K562 (cell line): ENCODE results near the gene ABCB7.

Experiments
- BMI1 ChIP-seq: fragments of 150-350 bp; IDR thresholded peaks from 2 replicates; pipeline ENCODE4 v1.6.1; 2014; ENCODE audit warnings: low read length
- CREB1 ChIP-seq, 2 experiments: sonication (generic) in 1 of 2; formaldehyde crosslinking in 1 of 2; IDR thresholded peaks; 2 replicates each; pipeline versions ENCODE4 v1.6.1 to v1.8.0; 2012 to 2022; ENCODE audit warnings: inconsistent platforms in 1 of 2, mild to moderate bottlenecking in 1 of 2, missing genetic modification reagents in 1 of 2, moderate library complexity in 1 of 2
- CREM ChIP-seq: IDR thresholded peaks from 2 replicates; pipeline ENCODE4 v1.6.1; 2014; ENCODE audit warnings: antibody characterized with exemption, low read depth
- EP300 ChIP-seq: IDR thresholded peaks from 2 replicates; pipeline ENCODE4 v1.6.1; 2012; ENCODE audit warnings: low read length, improper control_type of control experiment
- KAT8 ChIP-seq: fragments of 450-650 bp; IDR thresholded peaks from 2 replicates; pipeline ENCODE4 v1.6.1; 2016; ENCODE audit warnings: low read depth, mild to moderate bottlenecking
- MEIS2 ChIP-seq: fragments of 450-650 bp; IDR thresholded peaks from 2 replicates; pipeline ENCODE4 v1.6.1; 2014; ENCODE audit warnings: mild to moderate bottlenecking; ENCODE audit not compliant: partially characterized antibody
- SMC3 ChIP-seq: conservative IDR thresholded peaks from 2 replicates; pipeline ENCODE4 v1.6.1; 2011; ENCODE audit warnings: low read depth, low read length, improper control_type of control experiment; ENCODE audit not compliant: insufficient read depth
- ZNF121 ChIP-seq: sonication (generic); formaldehyde crosslinking; conservative IDR thresholded peaks from 2 replicates; pipeline ENCODE4 v1.8.0; 2022; ENCODE audit warnings: missing genetic modification reagents
- ZNF717 ChIP-seq: fragments of 250-450 bp; sonication (Bioruptor Pico); IDR thresholded peaks from 2 replicates; pipeline ENCODE4 v1.5.0; 2021
- TF ChIP-seq, protein P1 (sequence below), 3 experiments: IDR thresholded peaks in 2 of 3; conservative IDR thresholded peaks in 1 of 3; 2 replicates each; pipeline ENCODE4 v1.5.1; 2011 to 2012; ENCODE audit warnings: low read length in 3 of 3, mild to moderate bottlenecking in 3 of 3, control low read depth in 2 of 3, improper control_type of control experiment in 1 of 3, inconsistent platforms in 1 of 3, low read depth in 1 of 3, mixed read lengths in 1 of 3, moderate library complexity in 1 of 3; ENCODE audit not compliant: insufficient read depth in 2 of 3
- TF ChIP-seq, protein P2 (sequence below): sonication (generic); formaldehyde crosslinking; IDR thresholded peaks from 2 replicates; pipeline ENCODE4 v1.8.0; 2022; ENCODE audit warnings: mild to moderate bottlenecking, low read depth, missing genetic modification reagents
- TF ChIP-seq, protein P3 (sequence below), 3 experiments: fragments of 200-800 bp in 1 of 3; fragments of 250-450 bp in 1 of 3; fragments of 450-650 bp in 1 of 3; sonication (Bioruptor Pico) in 1 of 3; sonication (Bioruptor generic) in 1 of 3; formaldehyde crosslinking in 1 of 3; IDR thresholded peaks; 2 replicates each; pipeline versions ENCODE4 v1.6.1 to v1.8.0; 2016 to 2022; ENCODE audit warnings: mild to moderate bottlenecking in 2 of 3, missing genetic modification characterization in 2 of 3, missing compliant biosample characterization in 1 of 3, moderate library complexity in 1 of 3

DNA sequence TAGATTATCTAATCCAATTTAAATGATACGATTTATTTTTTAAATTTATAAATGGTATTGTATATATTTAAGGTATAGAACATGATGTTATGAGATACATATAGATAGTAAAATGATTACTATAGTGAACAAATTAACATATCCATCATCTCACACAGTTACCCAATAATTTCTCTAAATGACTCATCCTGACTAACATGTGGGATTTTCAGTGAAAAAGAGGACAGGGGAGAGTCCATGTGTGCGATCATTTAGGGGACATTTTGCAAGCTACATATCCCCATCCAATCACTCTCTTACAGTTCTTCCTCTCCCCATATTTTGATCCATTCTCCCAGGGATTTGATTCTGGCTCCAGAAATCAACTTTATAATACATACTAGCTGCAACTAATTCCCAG is 88.2 kb downstream of the ABCB7 start:
- TF ChIP-seq ZNF717 (CRISPR knock-in tag) (no peak), MEIS2 (no peak), BMI1 (no peak), CREB1 (IDR thresholded peaks at IDR 0.05) (no peak), CREB1 (CRISPR knock-in tag; IDR thresholded peaks at IDR 0.05) (no peak), EP300 (no peak), SMC3 (no peak), CREM (no peak), KAT8 (no peak), ZNF121 (CRISPR knock-in tag) (no peak)
- TF ChIP-seq, protein P1, sequence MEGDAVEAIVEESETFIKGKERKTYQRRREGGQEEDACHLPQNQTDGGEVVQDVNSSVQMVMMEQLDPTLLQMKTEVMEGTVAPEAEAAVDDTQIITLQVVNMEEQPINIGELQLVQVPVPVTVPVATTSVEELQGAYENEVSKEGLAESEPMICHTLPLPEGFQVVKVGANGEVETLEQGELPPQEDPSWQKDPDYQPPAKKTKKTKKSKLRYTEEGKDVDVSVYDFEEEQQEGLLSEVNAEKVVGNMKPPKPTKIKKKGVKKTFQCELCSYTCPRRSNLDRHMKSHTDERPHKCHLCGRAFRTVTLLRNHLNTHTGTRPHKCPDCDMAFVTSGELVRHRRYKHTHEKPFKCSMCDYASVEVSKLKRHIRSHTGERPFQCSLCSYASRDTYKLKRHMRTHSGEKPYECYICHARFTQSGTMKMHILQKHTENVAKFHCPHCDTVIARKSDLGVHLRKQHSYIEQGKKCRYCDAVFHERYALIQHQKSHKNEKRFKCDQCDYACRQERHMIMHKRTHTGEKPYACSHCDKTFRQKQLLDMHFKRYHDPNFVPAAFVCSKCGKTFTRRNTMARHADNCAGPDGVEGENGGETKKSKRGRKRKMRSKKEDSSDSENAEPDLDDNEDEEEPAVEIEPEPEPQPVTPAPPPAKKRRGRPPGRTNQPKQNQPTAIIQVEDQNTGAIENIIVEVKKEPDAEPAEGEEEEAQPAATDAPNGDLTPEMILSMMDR (IDR thresholded peaks at IDR 0.05 in 2 of 3, conservative IDR thresholded peaks at IDR 0.05 in 1 of 3; ENCODE audit: insufficient read depth in 2 of 3, low read depth in 1 of 3, low read length in 3 of 3) = no peak
- TF ChIP-seq, protein P2, sequence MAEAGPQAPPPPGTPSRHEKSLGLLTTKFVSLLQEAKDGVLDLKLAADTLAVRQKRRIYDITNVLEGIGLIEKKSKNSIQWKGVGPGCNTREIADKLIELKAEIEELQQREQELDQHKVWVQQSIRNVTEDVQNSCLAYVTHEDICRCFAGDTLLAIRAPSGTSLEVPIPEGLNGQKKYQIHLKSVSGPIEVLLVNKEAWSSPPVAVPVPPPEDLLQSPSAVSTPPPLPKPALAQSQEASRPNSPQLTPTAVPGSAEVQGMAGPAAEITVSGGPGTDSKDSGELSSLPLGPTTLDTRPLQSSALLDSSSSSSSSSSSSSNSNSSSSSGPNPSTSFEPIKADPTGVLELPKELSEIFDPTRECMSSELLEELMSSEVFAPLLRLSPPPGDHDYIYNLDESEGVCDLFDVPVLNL (CRISPR knock-in tag) = no peak
- TF ChIP-seq, protein P3, sequence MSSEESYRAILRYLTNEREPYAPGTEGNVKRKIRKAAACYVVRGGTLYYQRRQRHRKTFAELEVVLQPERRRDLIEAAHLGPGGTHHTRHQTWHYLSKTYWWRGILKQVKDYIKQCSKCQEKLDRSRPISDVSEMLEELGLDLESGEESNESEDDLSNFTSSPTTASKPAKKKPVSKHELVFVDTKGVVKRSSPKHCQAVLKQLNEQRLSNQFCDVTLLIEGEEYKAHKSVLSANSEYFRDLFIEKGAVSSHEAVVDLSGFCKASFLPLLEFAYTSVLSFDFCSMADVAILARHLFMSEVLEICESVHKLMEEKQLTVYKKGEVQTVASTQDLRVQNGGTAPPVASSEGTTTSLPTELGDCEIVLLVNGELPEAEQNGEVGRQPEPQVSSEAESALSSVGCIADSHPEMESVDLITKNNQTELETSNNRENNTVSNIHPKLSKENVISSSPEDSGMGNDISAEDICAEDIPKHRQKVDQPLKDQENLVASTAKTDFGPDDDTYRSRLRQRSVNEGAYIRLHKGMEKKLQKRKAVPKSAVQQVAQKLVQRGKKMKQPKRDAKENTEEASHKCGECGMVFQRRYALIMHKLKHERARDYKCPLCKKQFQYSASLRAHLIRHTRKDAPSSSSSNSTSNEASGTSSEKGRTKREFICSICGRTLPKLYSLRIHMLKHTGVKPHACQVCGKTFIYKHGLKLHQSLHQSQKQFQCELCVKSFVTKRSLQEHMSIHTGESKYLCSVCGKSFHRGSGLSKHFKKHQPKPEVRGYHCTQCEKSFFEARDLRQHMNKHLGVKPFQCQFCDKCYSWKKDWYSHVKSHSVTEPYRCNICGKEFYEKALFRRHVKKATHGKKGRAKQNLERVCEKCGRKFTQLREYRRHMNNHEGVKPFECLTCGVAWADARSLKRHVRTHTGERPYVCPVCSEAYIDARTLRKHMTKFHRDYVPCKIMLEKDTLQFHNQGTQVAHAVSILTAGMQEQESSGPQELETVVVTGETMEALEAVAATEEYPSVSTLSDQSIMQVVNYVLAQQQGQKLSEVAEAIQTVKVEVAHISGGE (CRISPR knock-in tag; IDR thresholded peaks at IDR 0.05) = no peak
